ENCODE data around the gene KRTAP5-2.
"Not testable (repeated sequence)": the region's sequence is repeated elsewhere in the genome, so short reads cannot be mapped to it uniquely, and the experiment has no call there.

DNA sequence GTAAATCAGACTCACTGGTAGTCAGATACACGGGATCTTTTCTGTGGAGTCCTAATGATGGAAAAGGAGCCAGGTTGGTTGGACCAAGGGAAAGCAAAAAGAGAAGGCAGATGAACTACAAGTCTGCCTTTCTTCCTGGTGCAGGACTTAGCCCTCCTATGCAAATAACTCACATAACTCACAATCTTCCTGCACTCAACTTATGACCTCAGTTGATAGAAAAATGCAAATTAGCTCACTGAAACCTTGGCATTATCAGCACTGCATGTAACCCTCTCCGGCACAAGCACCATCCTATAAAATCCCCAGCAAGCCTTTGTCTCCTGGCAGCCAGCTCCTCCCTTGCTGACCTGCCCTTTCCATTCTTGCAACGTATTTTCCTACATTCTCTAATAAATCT is 3.6 kb upstream of the KRTAP5-2 start:
- TF ChIP-seq, protein P1, sequence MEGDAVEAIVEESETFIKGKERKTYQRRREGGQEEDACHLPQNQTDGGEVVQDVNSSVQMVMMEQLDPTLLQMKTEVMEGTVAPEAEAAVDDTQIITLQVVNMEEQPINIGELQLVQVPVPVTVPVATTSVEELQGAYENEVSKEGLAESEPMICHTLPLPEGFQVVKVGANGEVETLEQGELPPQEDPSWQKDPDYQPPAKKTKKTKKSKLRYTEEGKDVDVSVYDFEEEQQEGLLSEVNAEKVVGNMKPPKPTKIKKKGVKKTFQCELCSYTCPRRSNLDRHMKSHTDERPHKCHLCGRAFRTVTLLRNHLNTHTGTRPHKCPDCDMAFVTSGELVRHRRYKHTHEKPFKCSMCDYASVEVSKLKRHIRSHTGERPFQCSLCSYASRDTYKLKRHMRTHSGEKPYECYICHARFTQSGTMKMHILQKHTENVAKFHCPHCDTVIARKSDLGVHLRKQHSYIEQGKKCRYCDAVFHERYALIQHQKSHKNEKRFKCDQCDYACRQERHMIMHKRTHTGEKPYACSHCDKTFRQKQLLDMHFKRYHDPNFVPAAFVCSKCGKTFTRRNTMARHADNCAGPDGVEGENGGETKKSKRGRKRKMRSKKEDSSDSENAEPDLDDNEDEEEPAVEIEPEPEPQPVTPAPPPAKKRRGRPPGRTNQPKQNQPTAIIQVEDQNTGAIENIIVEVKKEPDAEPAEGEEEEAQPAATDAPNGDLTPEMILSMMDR (IDR thresholded peaks at IDR 0.05) = not testable (repeated sequence)
- TF ChIP-seq POLR2A, POLR2AphosphoS5 (IDR thresholded peaks at IDR 0.05): not testable (repeated sequence)

Data from prostate gland (tissue), 2 donors.